Measurements from ENCODE around the gene LGALS9C.
"Not testable (repeated sequence)": the region's sequence is repeated elsewhere in the genome, so short reads cannot be mapped to it uniquely, and the experiment has no call there.

The LGALS9C gene

DNA sequence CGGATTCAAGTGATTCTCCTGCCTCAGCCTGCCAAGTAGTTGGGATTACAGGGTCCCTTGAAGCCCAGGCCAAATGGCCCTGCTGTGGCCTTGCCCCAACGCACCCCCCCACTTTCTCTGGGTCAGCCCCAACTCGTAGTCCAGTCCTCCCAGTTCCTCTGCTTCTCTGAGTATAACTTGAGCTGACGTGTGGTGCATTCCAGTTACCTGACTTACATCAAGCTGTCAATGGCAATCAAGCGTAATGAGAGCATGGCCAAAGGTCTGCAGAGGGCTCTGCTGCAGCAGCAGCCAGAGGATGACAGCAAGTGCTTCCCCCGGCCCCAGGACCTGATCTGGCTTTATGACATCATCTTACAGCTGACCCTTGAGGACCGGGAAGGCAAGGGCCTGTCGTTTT, 50.8 kb downstream of the LGALS9C start:
- not testable (repeated sequence) for H3K4me3 ChIP-seq (ENCODE audit: low read length); H3K27me3 ChIP-seq (replicated peaks; ENCODE audit: insufficient read depth, low read length); H3K4me2 ChIP-seq (ENCODE audit: low read depth, low read length); H4K20me1 ChIP-seq (ENCODE audit: insufficient read depth, low read length); H3K27ac ChIP-seq (ENCODE audit: low read length); H2AFZ ChIP-seq (ENCODE audit: low read length); DNase-seq; H3K9me3 ChIP-seq (replicated peaks; ENCODE audit: insufficient read depth, low read length); H3K9me2 ChIP-seq (replicated peaks; ENCODE audit: insufficient read depth, low read length); H3F3A ChIP-seq (ENCODE audit: insufficient read depth, low read length); H3K79me2 ChIP-seq (ENCODE audit: low read length); H3K4me1 ChIP-seq (ENCODE audit: low read length); H3K36me3 ChIP-seq (replicated peaks; ENCODE audit: insufficient read depth, low read length); H3K9ac ChIP-seq (ENCODE audit: low read length)

DNA sequence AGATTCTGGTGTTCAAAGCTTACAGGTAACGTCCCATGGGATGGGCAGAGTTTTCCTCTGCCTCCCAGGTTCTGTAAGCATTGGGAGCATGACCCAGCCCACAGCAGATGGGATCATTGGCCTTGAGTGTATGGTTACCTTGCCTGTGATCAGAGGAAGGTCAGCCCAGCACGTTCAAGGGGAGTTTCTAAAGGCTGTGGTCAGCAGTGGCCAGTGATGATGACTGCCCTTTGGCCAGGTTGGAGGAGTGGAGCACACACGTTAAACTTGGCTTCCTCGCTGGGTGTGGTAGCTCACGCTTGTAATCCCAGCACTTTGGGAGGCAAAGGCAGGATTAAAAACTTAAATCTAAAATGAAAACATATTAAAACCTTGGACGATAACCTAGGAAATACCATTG, 51.8 kb downstream of the LGALS9C start:
- H2AFZ ChIP-seq (ENCODE audit: low read length); H3K36me3 ChIP-seq (replicated peaks; ENCODE audit: insufficient read depth, low read length); H3K9me3 ChIP-seq (replicated peaks; ENCODE audit: insufficient read depth, low read length); H3K9me2 ChIP-seq (replicated peaks; ENCODE audit: insufficient read depth, low read length); H3K4me3 ChIP-seq (ENCODE audit: low read length); H3K79me2 ChIP-seq (ENCODE audit: low read length); H3K27me3 ChIP-seq (replicated peaks; ENCODE audit: insufficient read depth, low read length); H4K20me1 ChIP-seq (ENCODE audit: insufficient read depth, low read length); H3K4me1 ChIP-seq (ENCODE audit: low read length); H3K4me2 ChIP-seq (ENCODE audit: low read depth, low read length); DNase-seq; H3K9ac ChIP-seq (ENCODE audit: low read length); H3F3A ChIP-seq (ENCODE audit: insufficient read depth, low read length); H3K27ac ChIP-seq (ENCODE audit: low read length): not testable (repeated sequence)

DNA sequence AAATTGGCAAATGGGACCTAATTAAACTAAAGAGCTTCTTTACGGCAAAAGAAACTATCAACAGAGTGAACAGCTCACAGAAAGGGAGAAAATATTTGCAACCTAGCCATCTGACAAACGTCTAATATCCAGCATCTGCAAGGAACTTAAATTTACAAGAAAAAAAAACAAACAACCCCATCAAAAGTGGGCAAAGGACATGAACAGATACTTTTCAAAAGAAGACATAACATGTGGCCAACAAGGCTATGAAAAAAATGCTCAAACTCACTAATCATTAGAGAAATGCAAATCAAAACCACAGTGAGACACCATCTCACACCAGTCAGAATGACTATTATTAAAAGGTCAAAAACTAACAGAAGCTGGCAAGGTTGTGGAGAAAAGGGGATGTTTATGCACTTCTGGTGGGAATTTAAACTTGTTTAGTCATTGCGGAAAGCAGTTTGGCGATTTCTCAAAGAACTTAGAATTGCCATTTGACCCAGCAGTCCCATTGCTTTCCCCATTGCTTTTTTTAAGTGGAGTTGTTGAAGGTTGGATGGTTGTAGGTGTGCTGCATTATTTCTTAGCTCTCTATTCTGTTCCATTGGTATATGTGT, 52.4 kb downstream of the LGALS9C start:
- not testable (repeated sequence) for H2AFZ ChIP-seq (ENCODE audit: low read length); H3K27ac ChIP-seq (ENCODE audit: low read length); H3K36me3 ChIP-seq (replicated peaks; ENCODE audit: insufficient read depth, low read length); H3K79me2 ChIP-seq (ENCODE audit: low read length); DNase-seq; H4K20me1 ChIP-seq (ENCODE audit: insufficient read depth, low read length); H3K9me3 ChIP-seq (replicated peaks; ENCODE audit: insufficient read depth, low read length); H3K27me3 ChIP-seq (replicated peaks; ENCODE audit: insufficient read depth, low read length); H3K9me2 ChIP-seq (replicated peaks; ENCODE audit: insufficient read depth, low read length); H3K4me3 ChIP-seq (ENCODE audit: low read length); H3K4me2 ChIP-seq (ENCODE audit: low read depth, low read length); H3F3A ChIP-seq (ENCODE audit: insufficient read depth, low read length); H3K9ac ChIP-seq (ENCODE audit: low read length); H3K4me1 ChIP-seq (ENCODE audit: low read length)

DNA sequence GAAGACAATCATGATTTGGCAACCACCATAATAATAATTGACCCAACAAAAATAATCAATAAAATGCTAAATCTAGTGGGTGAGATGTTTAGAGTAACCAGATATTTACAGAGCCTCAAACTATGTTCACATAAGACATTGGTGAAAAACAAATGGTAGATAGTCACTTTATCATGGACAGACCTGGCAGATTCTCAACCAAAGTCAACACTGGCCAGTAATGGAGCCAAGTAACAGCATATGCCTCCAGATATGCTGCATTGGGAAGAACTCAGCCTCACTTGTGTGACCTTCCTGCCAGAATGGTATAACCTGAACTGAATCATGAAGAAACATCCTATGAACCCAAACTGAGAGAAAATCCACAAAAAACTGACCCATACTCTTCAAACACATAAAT, 53.8 kb downstream of the LGALS9C start:
- not testable (repeated sequence) for H2AFZ ChIP-seq (ENCODE audit: low read length); H3F3A ChIP-seq (ENCODE audit: insufficient read depth, low read length); DNase-seq; H4K20me1 ChIP-seq (ENCODE audit: insufficient read depth, low read length); H3K27ac ChIP-seq (ENCODE audit: low read length); H3K9me3 ChIP-seq (replicated peaks; ENCODE audit: insufficient read depth, low read length); H3K9me2 ChIP-seq (replicated peaks; ENCODE audit: insufficient read depth, low read length); H3K4me1 ChIP-seq (ENCODE audit: low read length); H3K4me3 ChIP-seq (ENCODE audit: low read length); H3K36me3 ChIP-seq (replicated peaks; ENCODE audit: insufficient read depth, low read length); H3K4me2 ChIP-seq (ENCODE audit: low read depth, low read length); H3K79me2 ChIP-seq (ENCODE audit: low read length); H3K27me3 ChIP-seq (replicated peaks; ENCODE audit: insufficient read depth, low read length); H3K9ac ChIP-seq (ENCODE audit: low read length)

DNA sequence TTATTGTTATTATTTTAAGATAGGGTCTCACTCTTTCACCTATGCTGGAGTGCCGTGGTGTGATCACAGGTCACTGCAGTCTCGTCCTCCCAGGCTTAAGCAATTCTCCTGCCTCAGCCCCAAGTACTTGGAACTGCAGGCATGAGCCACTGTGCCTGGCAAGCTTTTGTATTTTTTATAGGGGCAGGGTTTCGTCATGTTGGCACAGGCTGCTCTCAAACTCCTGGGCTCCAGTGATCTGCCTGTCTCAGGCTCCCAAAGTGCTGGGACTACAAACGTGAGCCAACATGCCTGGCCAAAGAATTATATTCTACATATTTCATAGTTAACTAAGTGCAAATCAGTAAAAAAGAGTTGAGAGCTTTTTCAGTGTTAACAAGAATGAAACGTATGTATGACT, 65.6 kb downstream of the LGALS9C start:
- H3K27me3 ChIP-seq (replicated peaks; ENCODE audit: insufficient read depth, low read length); H2AFZ ChIP-seq (ENCODE audit: low read length); H4K20me1 ChIP-seq (ENCODE audit: insufficient read depth, low read length); H3K9me3 ChIP-seq (replicated peaks; ENCODE audit: insufficient read depth, low read length); H3K4me2 ChIP-seq (ENCODE audit: low read depth, low read length); H3K9ac ChIP-seq (ENCODE audit: low read length); H3K4me3 ChIP-seq (ENCODE audit: low read length); H3K36me3 ChIP-seq (replicated peaks; ENCODE audit: insufficient read depth, low read length); H3K79me2 ChIP-seq (ENCODE audit: low read length); H3K4me1 ChIP-seq (ENCODE audit: low read length); DNase-seq; H3K9me2 ChIP-seq (replicated peaks; ENCODE audit: insufficient read depth, low read length); H3K27ac ChIP-seq (ENCODE audit: low read length); H3F3A ChIP-seq (ENCODE audit: insufficient read depth, low read length): not testable (repeated sequence)

DNA sequence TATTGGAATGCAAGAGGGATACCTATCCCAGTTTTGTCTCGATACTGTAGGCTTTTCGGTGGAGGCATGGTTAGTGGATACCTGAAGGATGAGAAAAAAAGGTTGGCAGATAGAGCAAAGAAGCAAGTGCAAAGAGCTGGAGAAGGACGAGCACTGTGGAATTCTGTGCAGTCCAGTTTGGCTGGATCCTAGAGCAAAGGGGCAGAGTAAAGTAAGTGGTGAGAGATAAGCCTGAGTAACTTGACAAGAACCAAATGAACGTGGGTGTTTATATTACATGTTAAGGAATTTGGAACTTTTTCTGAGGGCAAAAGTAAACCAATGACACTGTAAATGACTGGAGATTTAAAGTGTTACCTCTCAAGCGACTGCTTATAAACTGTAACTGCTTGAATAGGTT, 66.3 kb downstream of the LGALS9C start:
- not testable (repeated sequence) for H3K27ac ChIP-seq (ENCODE audit: low read length)

More for the DNA sequence above, 66.3 kb downstream of the LGALS9C start:
- H3K4me1 ChIP-seq (ENCODE audit: low read length); H3K4me3 ChIP-seq (ENCODE audit: low read length); H3K9me2 ChIP-seq (replicated peaks; ENCODE audit: insufficient read depth, low read length); H3K9ac ChIP-seq (ENCODE audit: low read length); H3K27me3 ChIP-seq (replicated peaks; ENCODE audit: insufficient read depth, low read length); H3K79me2 ChIP-seq (ENCODE audit: low read length); H3F3A ChIP-seq (ENCODE audit: insufficient read depth, low read length); H2AFZ ChIP-seq (ENCODE audit: low read length); H4K20me1 ChIP-seq (ENCODE audit: insufficient read depth, low read length); DNase-seq; H3K36me3 ChIP-seq (replicated peaks; ENCODE audit: insufficient read depth, low read length); H3K4me2 ChIP-seq (ENCODE audit: low read depth, low read length); H3K9me3 ChIP-seq (replicated peaks; ENCODE audit: insufficient read depth, low read length): not testable (repeated sequence)
